Activated naive CD4-positive, alpha-beta T cell treated with anti-CD3 and anti-CD28 coated beads, Interleukin-2, amount 50 U/mL, for 72 hours (primary cell): ENCODE data around the gene MDC1. TPM values are rescaled to one million over a fixed set of nuclear protein-coding genes. Genes with fewer than 3 reads are reported as not detected.
"Not testable (repeated sequence)": the region's sequence is repeated elsewhere in the genome, so short reads cannot be mapped to it uniquely, and the experiment has no call there.

Experiments used
- ATAC-seq, 2 donors: fragments of 150-1000 bp; cut with Tn5 transposase; 2 replicates each; pipeline ENCODE4 v1.10.0; 2021; ENCODE audit warnings: mild to moderate bottlenecking in 2 of 2, moderate library complexity in 2 of 2
- DNase-seq, 2 donors: peaks; one replicate each; pipeline ENCODE4 v3.0.0; 2021 to 2022; ENCODE audit warnings: low spot score in 2 of 2
- H3K27ac Mint-ChIP-seq, 2 donors: one replicate each; pipeline ENCODE4 v1.8.0; 2022; ENCODE audit warnings: mild to moderate bottlenecking in 2 of 2, mixed read lengths in 2 of 2
- H3K36me3 Mint-ChIP-seq, 2 donors: one replicate each; pipeline ENCODE4 v1.8.0; 2022; ENCODE audit warnings: mixed read lengths in 2 of 2
- H3K9me3 Mint-ChIP-seq, 2 donors: one replicate each; pipeline ENCODE4 v1.8.0; 2022; ENCODE audit warnings: mixed read lengths in 2 of 2
- total RNA-seq, 2 donors: library from RNA; stranded (reverse); gene quantifications; one replicate each; pipeline ENCODE4 v1.2.3, GENCODE V29; 2022

The MDC1 gene
- total RNA-seq, result 100 to 1,000 TPM in 1 of 2 donors, 10 to 100 TPM in 1; 84.2 to 127 TPM

GRCh38 chr6:30717129-30717844, at the start of gene MDC1:
Gene MDC1, minus strand, starts transcription at chr6:30717281. Its CDS starts 2,106 bp downstream, at chr6:30715175.
- Mint-ChIP-seq H3K27ac (peak within 1 kb of the TSS; percentile 94 to 99), H3K9me3 (peaks cover 0 to 3% of the 10 kb centered on the region in 2 donors), H3K36me3 (peaks cover 69 to 70% of the 10 kb centered on the region in 2 donors)
- peak; percentile 97 to 100 for DNase-seq
- ATAC-seq, result peak; percentile 81 to 83

GRCh38 chr6:30766461-30767157, 49.5 kb upstream of the MDC1 start:
- Mint-ChIP-seq H3K27ac (peak overlapping the region; percentile 96 to 98), H3K9me3 (peaks cover 0 to 12% of the 10 kb centered on the region in 2 donors), H3K36me3 (peaks cover 0 to 21% of the 10 kb centered on the region in 2 donors)
- no peak for ATAC-seq
- no peak for DNase-seq

- H3K9me3 Mint-ChIP-seq, H3K27ac Mint-ChIP-seq, DNase-seq: not testable (repeated sequence)
These were observed 48.4 kb upstream of the MDC1 start for GRCh38 chr6:30765495-30765894.

GRCh38 chr6:30764490-30765043, 47.5 kb upstream of the MDC1 start:
- not testable (repeated sequence) for H3K9me3 Mint-ChIP-seq, DNase-seq, ATAC-seq
- Mint-ChIP-seq H3K27ac (peak overlapping the region; percentile 70 to 90), H3K36me3 (peaks cover 0 to 15% of the 10 kb centered on the region in 2 donors)

More at GRCh38 chr6:30765495-30765894, 48.4 kb upstream of the MDC1 start:
- not testable (repeated sequence) for ATAC-seq
- peaks cover 0 to 15% of the 10 kb centered on the region in 2 donors for H3K36me3 Mint-ChIP-seq

DNA sequence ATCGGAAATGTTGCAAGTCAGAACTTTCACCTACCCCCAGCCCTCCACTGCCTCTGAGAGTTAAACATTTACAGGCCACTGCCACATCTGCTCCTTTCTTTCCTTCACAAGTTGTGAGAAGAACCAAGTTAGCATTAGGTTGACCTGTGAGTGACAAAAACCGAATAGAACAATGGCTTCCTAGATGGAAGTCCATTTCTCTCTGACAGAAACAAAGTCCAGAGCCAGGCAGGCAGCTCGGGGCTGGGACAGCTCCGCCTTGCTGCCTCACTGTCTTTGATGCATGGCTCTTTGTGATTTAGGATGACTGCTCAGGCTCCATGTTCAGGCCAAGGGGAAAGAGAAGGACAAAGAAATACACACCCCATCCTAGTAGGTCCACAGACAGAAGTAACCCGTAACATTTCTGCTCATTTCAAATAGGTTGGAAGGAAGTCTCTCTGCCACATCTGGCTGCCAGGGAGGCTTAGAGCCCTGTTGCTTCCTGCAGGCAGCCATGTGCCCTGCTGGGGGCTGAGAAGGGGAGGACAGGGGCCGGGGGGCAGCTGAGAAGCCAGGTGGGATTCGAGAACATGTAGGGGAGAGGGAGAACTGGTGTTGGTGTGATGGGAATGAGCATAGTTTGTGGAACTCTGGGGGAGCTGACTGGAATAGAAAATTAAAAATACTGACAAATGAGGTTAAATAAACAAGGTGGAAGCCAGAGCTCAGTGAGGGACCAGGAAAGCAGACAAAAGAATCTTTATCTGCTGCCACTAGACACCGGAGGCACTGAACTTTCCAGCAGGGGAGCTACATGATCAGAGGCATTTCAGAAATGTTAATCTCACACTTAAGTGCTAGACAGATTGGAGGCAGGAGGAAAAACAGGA, 46.8 kb upstream of the MDC1 start:
- no peak for ATAC-seq
- H3K9me3 Mint-ChIP-seq, result peaks cover 0 to 8% of the 10 kb centered on the region in 2 donors
- no peak for DNase-seq
- H3K36me3 Mint-ChIP-seq, result peaks cover 0 to 15% of the 10 kb centered on the region in 2 donors
- peak overlapping the region; percentile 70 to 90 for H3K27ac Mint-ChIP-seq

- H3K27ac Mint-ChIP-seq, result peak overlapping the region in 1 of 2 donors; percentile 90
- DNase-seq (no peak), ATAC-seq (no peak)
- H3K9me3 Mint-ChIP-seq, result peaks cover 0 to 8% of the 10 kb centered on the region in 2 donors
- H3K36me3 Mint-ChIP-seq, result peaks cover 0 to 15% of the 10 kb centered on the region in 2 donors
These were observed 46.1 kb upstream of the MDC1 start for GRCh38 chr6:30763155-30763617.

- ATAC-seq (peak; percentile 82 to 87), DNase-seq (no peak)
- H3K27ac Mint-ChIP-seq, result peak overlapping the region in 1 of 2 donors; percentile 52
- peaks cover 0 to 8% of the 10 kb centered on the region in 2 donors for H3K9me3 Mint-ChIP-seq
- H3K36me3 Mint-ChIP-seq, result peaks cover 0 to 15% of the 10 kb centered on the region in 2 donors
These were observed 44.8 kb upstream of the MDC1 start for GRCh38 chr6:30761791-30762429.

- DNase-seq (no peak), ATAC-seq (no peak)
- H3K9me3 Mint-ChIP-seq, result peaks cover 0 to 8% of the 10 kb centered on the region in 2 donors
- no peak overlapping the region for H3K27ac Mint-ChIP-seq
- H3K36me3 Mint-ChIP-seq, result peaks cover 0 to 15% of the 10 kb centered on the region in 2 donors
These were observed 43.5 kb upstream of the MDC1 start for GRCh38 chr6:30760549-30760948.

- Mint-ChIP-seq H3K36me3 (peaks cover 0 to 12% of the 10 kb centered on the region in 2 donors), H3K9me3 (peaks cover 0 to 8% of the 10 kb centered on the region in 2 donors), H3K27ac (no peak overlapping the region)
- DNase-seq (no peak), ATAC-seq (no peak)
These were observed 42.6 kb upstream of the MDC1 start for GRCh38 chr6:30759575-30760239.

- DNase-seq (no peak), ATAC-seq (no peak)
- Mint-ChIP-seq H3K36me3 (no peaks in the 10 kb centered on the region), H3K9me3 (no peaks in the 10 kb centered on the region), H3K27ac (no peak overlapping the region)
These were observed 40.3 kb upstream of the MDC1 start for GRCh38 chr6:30757261-30757904.

DNA sequence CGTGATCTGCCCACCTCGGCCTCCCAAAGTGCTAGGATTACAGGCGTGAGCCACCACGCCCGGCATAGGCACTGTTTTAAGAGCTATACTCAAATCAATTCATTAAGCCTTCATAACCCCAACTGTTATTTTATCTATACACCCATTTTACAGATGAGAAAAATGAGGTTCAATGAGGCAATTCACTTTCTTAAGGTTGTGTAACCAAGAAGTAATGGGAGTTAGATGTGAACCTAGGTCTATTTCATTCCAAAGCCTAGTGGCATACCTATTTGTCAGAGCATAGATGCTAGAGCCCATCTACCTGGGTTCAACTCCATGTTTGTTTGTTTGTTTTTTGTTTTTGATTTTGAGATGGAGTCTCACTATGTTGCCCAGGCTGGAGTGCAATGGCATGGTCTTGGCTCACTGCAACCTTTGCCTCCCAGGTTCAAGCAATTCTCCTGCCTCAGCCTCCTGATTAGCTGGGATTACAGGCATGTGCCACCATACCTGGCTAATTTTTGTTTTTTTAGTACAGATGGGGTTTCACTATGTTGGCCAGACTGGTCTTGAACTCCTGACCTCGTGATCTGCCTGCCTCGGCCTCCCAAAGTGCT, 39.4 kb upstream of the MDC1 start:
- ATAC-seq, H3K9me3 Mint-ChIP-seq, H3K27ac Mint-ChIP-seq, DNase-seq, H3K36me3 Mint-ChIP-seq: not testable (repeated sequence)

DNA sequence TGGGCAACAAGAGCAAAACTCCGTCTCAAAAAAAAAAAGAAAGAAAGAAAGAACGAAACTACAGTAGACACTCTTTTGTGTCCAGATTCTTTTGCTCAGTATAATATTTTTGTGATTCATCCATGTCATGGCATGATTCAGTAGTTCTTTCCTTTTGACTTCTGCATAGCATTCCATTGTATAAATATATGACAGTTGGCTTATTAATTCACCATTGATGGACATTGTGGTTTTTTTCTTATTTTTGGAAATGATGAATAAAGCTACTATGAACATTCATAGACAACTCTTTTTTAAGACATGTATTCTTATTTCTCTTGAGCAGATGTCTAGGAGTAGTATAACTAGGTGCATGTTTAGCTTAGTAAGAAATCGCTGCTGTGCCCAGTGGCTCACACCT, 37.5 kb upstream of the MDC1 start:
- Mint-ChIP-seq H3K36me3 (no peaks in the 10 kb centered on the region), H3K9me3 (no peaks in the 10 kb centered on the region), H3K27ac (no peak overlapping the region)
- DNase-seq (no peak), ATAC-seq (peak; percentile 26 to 52)

DNA sequence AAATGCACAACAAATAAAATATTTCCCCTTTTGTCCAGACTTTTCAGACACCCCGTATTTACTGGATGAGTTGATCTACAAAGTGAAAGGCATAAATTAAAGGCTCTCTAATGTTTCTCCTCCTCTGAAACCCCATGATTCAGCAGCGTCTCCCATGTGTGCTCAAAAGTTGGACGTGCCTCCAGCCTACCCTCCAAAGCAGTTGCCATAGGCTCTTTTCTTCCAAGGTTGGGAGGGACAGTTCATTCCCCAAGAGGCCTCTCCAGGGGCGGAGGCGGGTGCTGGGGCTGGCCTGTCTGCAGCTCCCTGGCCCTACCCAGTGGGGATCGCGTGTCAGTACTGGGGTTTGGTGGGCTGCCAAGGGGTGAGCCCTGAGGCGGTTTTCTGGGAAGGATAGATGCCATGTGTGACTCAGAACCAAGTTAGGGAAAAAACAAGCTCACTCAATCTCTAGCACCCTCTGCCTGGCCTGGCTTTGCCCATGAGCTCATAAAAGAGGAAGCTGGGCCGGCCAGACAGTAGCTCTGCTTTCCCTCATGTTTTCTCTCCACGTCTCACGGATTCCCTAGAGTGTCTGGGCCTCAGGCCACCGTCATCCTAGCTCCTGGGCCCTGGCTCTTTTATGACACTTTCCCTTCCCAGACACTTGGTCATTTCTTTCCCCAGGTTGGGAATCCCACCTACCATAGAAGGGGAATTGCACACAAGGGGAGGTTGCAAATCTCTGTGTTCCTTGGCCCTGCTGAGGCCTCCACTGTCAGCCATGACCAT, 35.3 kb upstream of the MDC1 start:
- no peaks in the 10 kb centered on the region for H3K9me3 Mint-ChIP-seq
- no peaks in the 10 kb centered on the region for H3K36me3 Mint-ChIP-seq
- no peak for DNase-seq
- ATAC-seq, result no peak
- H3K27ac Mint-ChIP-seq, result peak overlapping the region; percentile 7 to 37

GRCh38 chr6:30750379-30750668, 33.2 kb upstream of the MDC1 start:
- no peaks in the 10 kb centered on the region for H3K9me3 Mint-ChIP-seq
- no peaks in the 10 kb centered on the region for H3K36me3 Mint-ChIP-seq
- DNase-seq (no peak), ATAC-seq (no peak)
- H3K27ac Mint-ChIP-seq, result no peak overlapping the region
